Stimulated activated CD4-positive, alpha-beta T cell treated with anti-CD3 and anti-CD28 coated beads, TNF-alpha, amount 100 ng/mL, for 24 hours (primary cell): Measurements from ENCODE around the gene FBXO46.
"Not testable (repeated sequence)": the region's sequence is repeated elsewhere in the genome, so short reads cannot be mapped to it uniquely, and the experiment has no call there.

Experiments
- DNase-seq, 3 experiments: peaks; one replicate each; pipeline ENCODE4 v3.0.0-alpha.2; 2020; ENCODE audit warnings: low read depth in 3 of 3

FBXO46 gene

DNA sequence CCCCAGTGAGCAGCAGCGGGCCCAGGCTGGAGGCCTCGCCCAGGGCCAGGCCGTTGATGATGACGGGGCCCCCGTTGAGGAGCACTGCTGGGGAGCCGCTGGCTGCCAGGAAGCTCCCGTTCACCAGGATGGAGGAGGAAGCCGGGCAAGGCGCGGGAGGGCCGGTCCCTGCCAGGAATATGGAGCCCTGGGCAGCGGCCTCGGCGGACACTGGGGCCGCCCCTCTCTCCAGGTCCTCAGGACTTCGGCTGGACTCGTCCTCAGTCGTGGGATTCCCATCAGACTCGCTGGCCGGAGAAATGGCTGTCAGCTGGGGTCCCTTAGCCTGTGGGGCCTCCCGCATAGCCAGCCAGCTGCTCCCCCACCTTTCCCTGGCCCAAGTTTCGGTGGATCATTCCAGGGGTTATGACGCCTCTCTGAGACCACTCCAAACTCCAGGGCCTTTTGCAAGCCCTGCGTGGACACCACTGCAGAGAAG, 36.2 kb upstream of the FBXO46 start:
- no peak for DNase-seq

DNA sequence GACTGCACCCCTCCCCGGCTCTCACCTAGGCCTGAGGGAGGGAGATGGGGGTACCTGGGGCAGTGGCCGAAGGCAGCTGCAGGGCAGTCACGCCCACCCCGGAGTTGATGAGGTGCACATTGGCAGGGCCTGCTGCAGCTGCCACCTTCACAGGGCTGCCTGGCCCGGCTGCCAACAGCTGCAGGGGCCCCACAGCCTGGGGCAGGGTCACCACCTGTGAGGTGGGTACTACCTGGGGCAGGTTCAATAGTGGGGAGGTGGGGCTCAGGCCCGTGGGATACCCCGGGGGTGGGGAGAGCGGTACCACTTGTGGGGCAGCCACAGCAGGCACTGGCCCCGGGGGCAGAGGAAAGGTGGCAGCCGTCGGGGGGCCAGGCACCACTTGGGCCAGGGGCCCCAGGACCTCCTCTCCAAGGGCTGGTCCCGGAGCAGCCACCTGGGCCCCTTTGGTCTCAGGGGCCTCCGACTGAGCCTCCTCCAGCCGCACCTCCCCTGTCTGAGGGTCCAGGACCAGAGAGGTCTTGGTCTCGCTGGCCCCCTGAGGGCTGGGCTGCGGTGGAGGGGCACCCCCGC, 35.7 kb upstream of the FBXO46 start:
- DNase-seq, result no peak

- DNase-seq, result no peak
Observed at GRCh38 chr19:45765702-45766295, 35.1 kb upstream of the FBXO46 start.

DNA sequence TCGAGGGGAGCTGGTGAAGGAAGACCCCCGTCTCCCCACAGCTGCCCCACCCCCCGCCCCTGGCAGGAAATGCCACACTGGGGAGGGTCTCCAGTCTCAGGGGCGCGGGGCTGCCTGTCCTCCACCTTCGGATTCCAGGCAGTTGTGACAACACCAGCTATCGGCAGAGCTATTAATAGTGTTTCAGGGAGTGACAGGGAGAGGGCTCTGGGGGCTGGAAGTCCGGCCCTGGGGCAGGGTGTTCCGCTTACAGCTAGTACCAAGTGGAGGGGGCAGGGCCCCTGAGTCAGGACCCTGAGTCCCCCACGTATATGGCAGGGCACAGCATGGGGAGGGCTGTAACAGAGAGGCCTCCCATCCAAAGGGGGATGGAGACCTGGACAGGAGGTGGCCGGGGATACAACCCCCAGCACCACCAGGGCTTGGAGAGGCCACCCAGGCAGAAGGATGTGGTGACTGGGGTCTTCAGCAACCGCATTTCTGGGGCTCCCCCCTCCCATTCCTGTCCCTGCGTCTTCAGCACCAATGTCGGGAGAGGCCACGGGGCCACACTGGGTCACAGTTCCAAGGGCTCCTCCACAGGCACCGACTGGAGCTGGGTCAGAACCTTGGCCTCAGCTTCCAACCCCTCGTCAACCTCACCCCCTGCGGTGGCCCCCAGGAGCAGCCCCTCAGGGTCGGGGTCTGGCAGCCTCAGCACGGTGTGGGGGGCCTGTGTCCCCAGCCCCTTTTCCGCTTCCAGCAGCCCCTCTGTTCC, 34.4 kb upstream of the FBXO46 start:
- no peak for DNase-seq

DNA sequence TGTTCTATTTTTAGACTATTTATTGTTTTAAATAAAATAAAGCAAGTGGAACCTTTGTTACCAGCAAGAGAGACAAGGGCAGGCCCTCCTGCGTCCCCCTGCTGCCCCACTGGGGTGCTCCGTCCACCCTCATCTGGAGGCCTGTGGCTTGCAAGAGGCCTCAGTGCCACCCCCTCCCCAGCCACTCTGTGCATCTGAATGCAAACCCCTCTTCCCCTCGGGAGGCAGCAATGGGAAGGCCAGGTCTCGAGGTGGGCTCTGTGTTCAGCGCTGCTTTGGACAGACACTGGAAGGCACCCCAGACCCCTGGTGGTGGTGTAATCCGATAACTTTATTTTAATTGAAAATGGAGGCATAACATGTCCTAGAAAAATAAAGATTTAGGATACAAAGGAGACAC, 33.8 kb upstream of the FBXO46 start:
- DNase-seq, result no peak

- DNase-seq, result no peak
Observed at GRCh38 chr19:45763691-45764294, 33.1 kb upstream of the FBXO46 start.

- no peak for DNase-seq
Observed at GRCh38 chr19:45762870-45763631, 32.4 kb upstream of the FBXO46 start.

DNA sequence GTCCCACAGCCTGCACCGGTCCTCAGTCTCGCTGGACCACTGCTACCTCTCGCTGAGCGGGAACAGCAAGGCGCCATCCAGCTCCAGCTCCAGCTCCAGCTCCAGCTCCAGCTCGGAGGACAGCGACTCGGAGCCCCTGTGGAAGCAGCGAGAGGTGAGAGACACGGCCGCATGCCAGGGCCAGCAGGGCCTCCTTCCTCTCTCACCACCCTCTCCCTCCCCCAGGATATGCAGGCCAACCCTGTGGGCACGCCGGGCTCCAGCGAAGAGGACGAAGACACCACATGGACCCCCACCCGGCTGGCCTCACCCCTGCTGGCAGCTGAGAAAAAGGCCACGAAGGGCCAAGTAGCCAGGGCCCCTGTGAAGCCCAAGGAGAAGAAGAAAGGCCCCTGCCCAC, 31.0 kb upstream of the FBXO46 start:
- DNase-seq, result no peak

- DNase-seq, result no peak
Observed at GRCh38 chr19:45758921-45759320, 28.2 kb upstream of the FBXO46 start.

- DNase-seq, result no peak
Observed at GRCh38 chr19:45757695-45758094, 27.0 kb upstream of the FBXO46 start.

- DNase-seq, result no peak
Observed at GRCh38 chr19:45754323-45754722, 23.6 kb upstream of the FBXO46 start.

GRCh38 chr19:45753548-45753947, 22.9 kb upstream of the FBXO46 start:
- DNase-seq, result no peak

GRCh38 chr19:45752639-45753038, 21.9 kb upstream of the FBXO46 start:
- no peak for DNase-seq

DNA sequence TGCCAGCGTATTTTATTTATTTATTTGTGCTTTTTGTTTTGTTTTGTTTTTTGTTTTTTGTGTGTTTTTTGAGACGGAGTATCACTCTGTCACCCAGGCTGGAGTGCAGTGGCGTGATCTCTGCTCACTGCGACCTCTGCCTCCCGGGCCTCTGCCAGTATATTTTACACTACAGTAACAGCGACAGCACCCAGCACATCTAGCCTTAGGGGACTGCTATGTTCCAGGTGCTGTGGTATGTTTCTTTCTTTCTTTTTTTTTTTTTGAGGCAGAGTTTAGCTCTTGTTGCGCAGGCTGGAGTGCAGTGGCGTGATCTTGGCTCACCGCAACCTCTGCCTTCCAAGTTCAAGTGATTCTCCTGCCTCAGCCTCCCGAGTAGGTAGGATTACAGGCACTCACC, 20.8 kb upstream of the FBXO46 start:
- DNase-seq, result not testable (repeated sequence)

GRCh38 chr19:45747513-45747912, 16.8 kb upstream of the FBXO46 start:
- no peak for DNase-seq

DNA sequence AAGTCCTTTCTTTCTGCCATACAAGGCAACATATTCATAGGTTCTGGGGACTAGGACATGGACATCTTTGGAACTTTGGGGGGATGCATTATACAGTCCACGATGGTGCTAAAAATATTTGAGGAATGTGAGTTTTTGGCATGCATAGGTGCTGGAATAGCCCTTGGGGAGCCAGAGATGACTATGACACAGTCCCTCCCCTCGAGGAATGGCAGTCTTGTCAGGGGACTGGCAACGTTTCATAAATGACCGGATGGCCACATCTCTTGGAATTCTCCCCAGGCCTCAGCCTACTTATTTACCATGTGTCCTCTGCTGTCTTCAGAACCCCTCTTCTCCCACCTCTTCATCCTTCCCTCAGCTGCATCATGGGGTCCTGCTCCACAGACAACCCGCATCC, 16.2 kb upstream of the FBXO46 start:
- no peak for DNase-seq

DNA sequence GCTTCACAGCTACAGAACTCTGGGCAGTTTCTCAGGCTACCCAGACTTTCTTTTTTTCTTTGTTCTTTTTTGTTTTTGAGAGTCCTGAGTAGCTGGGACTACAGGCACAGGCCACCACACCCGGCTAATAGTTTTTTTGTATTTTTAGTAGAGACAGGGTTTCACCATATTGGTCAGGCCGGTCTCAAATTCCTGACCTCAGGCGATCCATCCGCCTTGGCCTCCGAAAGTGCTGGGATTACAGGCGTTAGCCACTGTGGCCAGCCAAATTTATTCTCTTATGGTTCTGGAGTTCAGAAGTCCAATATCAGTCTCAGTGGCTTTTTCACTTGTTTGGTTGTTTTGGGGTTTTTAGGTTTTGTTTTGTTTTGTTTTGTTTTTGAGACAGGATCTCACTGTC, 14.9 kb upstream of the FBXO46 start:
- no peak for DNase-seq

DNA sequence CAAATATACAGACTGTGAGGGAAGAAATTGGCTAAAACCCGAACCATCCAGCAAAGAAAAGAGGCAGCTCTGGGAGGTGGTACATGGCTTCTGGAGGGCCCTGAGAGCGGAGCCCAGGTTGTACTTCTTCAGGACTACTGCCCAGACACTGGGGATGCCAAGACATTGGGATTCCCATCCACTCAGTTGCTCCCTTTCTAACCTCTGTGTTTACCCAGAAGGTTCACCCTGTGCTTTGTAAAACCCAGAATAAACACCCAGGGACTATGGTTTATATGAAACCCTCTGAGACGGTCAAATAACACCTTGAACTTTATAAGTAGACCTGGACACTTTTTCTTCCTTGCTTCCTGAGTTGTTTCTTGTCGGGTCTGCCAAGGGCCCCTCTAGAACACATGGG, 12.3 kb upstream of the FBXO46 start:
- no peak for DNase-seq

- DNase-seq, result no peak
Observed at GRCh38 chr19:45739498-45740439, 9.1 kb upstream of the FBXO46 start.

DNA sequence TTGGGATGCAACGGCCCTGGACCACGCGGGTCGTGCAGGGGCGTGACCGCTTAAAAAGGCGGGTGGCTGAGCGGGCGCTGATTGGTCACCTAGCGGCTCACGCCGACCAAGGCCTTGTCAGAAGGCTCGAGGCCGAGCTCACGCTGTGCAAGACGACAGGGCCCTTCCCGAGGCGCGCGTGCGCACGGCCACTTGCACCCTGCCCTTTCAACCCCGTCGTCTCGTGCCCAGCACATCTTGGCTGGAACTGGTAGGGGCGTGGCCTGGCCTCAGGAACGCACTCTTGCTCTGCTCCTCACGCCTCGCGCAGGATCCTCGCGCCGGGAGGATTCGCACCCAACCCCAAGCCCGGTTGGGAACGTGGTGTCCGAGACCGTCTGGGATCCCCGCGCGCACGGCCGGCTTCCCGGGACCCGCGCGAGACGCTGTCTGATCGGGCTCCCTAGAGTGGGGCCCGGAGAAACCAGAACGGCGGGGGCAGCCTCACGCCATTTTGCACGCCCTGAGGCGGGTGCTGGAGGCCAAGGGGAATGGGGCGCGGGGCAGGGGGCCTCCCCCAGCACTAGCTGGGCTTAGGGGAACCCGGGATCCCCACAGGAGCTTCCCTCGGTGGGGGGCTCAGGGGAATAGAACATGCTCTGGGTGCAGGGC, 2.6 kb upstream of the FBXO46 start, which contains the start of gene MEIOSIN:
MEIOSIN (plus strand) TSS at position 280 of the 651 bp plus-strand sequence. CDS start 1,938 bp downstream, outside the sequence.
- no peak for DNase-seq
